HepG2 (cell line): ENCODE results near the gene RPS28. TPM values are rescaled to one million over a fixed set of nuclear protein-coding genes. Genes with fewer than 3 reads are reported as not detected.

Experiments used
- CENPBD1 ChIP-seq: sonication (generic); formaldehyde crosslinking; IDR thresholded peaks from 2 replicates; pipeline ENCODE4 v1.8.0; 2022; ENCODE audit warnings: missing genetic modification reagents, low read depth, mild to moderate bottlenecking, borderline replicate concordance
- CREM ChIP-seq, 2 experiments: sonication (generic) in 1 of 2; formaldehyde crosslinking in 1 of 2; IDR thresholded peaks; 2 replicates each; pipeline versions ENCODE4 v1.4.0 to v1.6.1; 2016 to 2020; ENCODE audit warnings: antibody characterized with exemption in 1 of 2, mild to moderate bottlenecking in 1 of 2, missing genetic modification reagents in 1 of 2
- DMTF1 ChIP-seq: sonication (generic); formaldehyde crosslinking; IDR thresholded peaks from 2 replicates; pipeline ENCODE4 v1.4.0; 2020; ENCODE audit warnings: mild to moderate bottlenecking, missing genetic modification reagents
- FOXK1 ChIP-seq: sonication (generic); formaldehyde crosslinking; IDR thresholded peaks from 2 replicates; pipeline ENCODE4 v1.4.0; 2020; ENCODE audit warnings: low read depth, missing genetic modification reagents, borderline replicate concordance
- HMG20B ChIP-seq: conservative IDR thresholded peaks from 2 replicates; pipeline ENCODE4 v1.6.1; 2016; ENCODE audit warnings: missing genetic modification reagents, missing compliant biosample characterization
- HOXD1 ChIP-seq: sonication (generic); formaldehyde crosslinking; IDR thresholded peaks from 2 replicates; pipeline ENCODE4 v1.5.0; 2020; ENCODE audit warnings: missing genetic modification reagents
- KDM3A ChIP-seq: IDR thresholded peaks from 2 replicates; pipeline ENCODE4 v1.6.1; 2018; ENCODE audit warnings: low read depth, missing compliant biosample characterization
- NCOA2 ChIP-seq: sonication (generic); formaldehyde crosslinking; IDR thresholded peaks from 2 replicates; pipeline ENCODE4 v1.8.0; 2022; ENCODE audit warnings: inconsistent platforms
- RBFOX2 ChIP-seq: fragments of 200-400 bp; formaldehyde crosslinking; IDR thresholded peaks from 2 replicates; pipeline ENCODE4 v1.6.1; 2017; ENCODE audit warnings: low read depth, mild to moderate bottlenecking, low read length
- SIN3B ChIP-seq: fragments of 150-350 bp; IDR thresholded peaks from 2 replicates; pipeline ENCODE4 v1.6.1; 2014; ENCODE audit warnings: low read length
- STAG1 ChIP-seq: sonication (generic); formaldehyde crosslinking; IDR thresholded peaks from 2 replicates; pipeline ENCODE4 v1.4.0; 2020; ENCODE audit warnings: missing genetic modification reagents
- TAF15 ChIP-seq: fragments of 200-400 bp; formaldehyde crosslinking; IDR thresholded peaks from one replicate; pipeline ENCODE4 v1.6.1; 2018; ENCODE audit warnings: mild to moderate bottlenecking, low read depth, low read length; ENCODE audit not compliant: poor library complexity, severe bottlenecking
- ZFX ChIP-seq: sonication (generic); formaldehyde crosslinking; IDR thresholded peaks from 2 replicates; pipeline ENCODE4 v1.4.0; 2020; ENCODE audit warnings: mild to moderate bottlenecking, low read depth, missing genetic modification reagents, moderate library complexity
- ZNF33A ChIP-seq: sonication (generic); formaldehyde crosslinking; IDR thresholded peaks from 2 replicates; pipeline ENCODE4 v1.5.1; 2020; ENCODE audit warnings: missing genetic modification reagents, mild to moderate bottlenecking, moderate library complexity, borderline replicate concordance
- ZNF576 ChIP-seq: sonication (generic); formaldehyde crosslinking; IDR thresholded peaks from 2 replicates; pipeline ENCODE4 v1.4.0; 2020; ENCODE audit warnings: mild to moderate bottlenecking, missing genetic modification reagents
- ZNF597 ChIP-seq: sonication (generic); formaldehyde crosslinking; IDR thresholded peaks from 2 replicates; pipeline ENCODE4 v1.5.0; 2020; ENCODE audit warnings: missing genetic modification reagents
- ZNF616 ChIP-seq: sonication (generic); formaldehyde crosslinking; IDR thresholded peaks from 2 replicates; pipeline ENCODE4 v1.5.0; 2020; ENCODE audit warnings: low read depth, mild to moderate bottlenecking, missing genetic modification reagents
- ZNF773 ChIP-seq: sonication (generic); formaldehyde crosslinking; IDR thresholded peaks from 2 replicates; pipeline ENCODE4 v1.4.0; 2020; ENCODE audit warnings: missing genetic modification reagents, borderline replicate concordance
- polyA plus RNA-seq, 8 experiments: library from polyadenylated mRNA; depleted of rRNA in 3 of 8; stranded (reverse) in 7 of 8; unstranded in 1 of 8; fragments of >200 nt; fragmentation: Illumina TruSeq in 4 of 8; extraction: Trizol in 4 of 8; gene quantifications; 2 replicates each; pipeline versions ENCODE4 v1.2.1 to v1.2.3, GENCODE V29; 2011 to 2016; ENCODE audit warnings: low read depth in 4 of 8, missing spikeins in 1 of 8, mixed read lengths in 1 of 8; ENCODE audit not compliant: insufficient read depth in 1 of 8
- total RNA-seq, 5 experiments: library from RNA; depleted of rRNA; stranded (reverse); fragments of >200 nt; fragmentation: Illumina TruSeq; extraction: Trizol; gene quantifications; 2 replicates each; pipeline ENCODE4 v1.2.3, GENCODE V29; 2016; ENCODE audit warnings: low read depth in 1 of 5
- TF ChIP-seq, protein P1 (sequence below): IDR thresholded peaks from 2 replicates; pipeline ENCODE4 v1.4.0; 2020; ENCODE audit warnings: mild to moderate bottlenecking, missing genetic modification reagents
- TF ChIP-seq, protein P2 (sequence below): sonication (generic); formaldehyde crosslinking; conservative IDR thresholded peaks from 2 replicates; pipeline ENCODE4 v1.8.1; 2023; ENCODE audit warnings: missing genetic modification reagents

The RPS28 gene
- total and polyA plus RNA-seq, 2 of the 13 experiments (the other 11 are each of a cell fraction or from before 2014, with no cell fraction given), result 281 to 545 TPM

DNA sequence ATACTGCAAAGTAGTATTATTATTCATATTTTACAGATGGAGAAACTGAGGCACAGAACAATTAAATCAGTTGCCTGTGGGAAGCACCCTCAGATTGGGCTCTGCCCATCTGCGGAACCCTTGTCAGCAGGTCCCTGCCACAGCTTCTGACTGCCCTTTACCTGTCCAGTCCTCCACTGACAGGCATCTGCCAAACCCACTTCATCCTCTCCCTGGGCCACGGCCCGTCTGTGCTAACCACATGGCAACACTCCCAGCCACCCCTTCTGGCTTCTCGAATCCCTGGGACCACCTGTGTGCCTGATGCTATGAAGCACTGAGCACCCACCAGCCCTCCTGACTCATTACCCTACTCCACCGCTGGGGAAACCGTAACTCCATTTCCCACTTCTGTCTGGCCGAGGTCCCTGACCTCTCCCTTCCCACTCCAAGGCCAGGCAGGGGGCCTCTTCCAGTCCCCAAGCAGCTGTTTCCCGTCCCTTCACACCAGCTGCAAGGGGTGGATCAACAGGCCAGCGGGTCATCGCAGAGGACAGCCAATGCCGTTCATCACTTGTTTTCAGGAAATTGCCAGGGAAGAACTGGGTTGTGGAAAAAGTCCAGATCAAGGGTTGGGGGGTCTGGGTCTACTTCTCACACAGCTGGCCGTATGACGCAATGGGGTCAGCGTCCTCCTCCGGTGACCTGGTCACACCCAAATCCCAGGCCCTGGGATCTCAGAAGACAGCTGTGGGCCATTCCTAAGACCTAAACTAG is 19.2 kb downstream of the RPS28 start (continued):
- TF ChIP-seq DMTF1 (CRISPR knock-in tag) (no peak), TAF15 (no peak), CREM (IDR thresholded peaks at IDR 0.05) (no peak), CREM (CRISPR knock-in tag; IDR thresholded peaks at IDR 0.05) (no peak), SIN3B (no peak), ZNF773 (CRISPR knock-in tag) (no peak), ZNF576 (CRISPR knock-in tag) (no peak), ZFX (CRISPR knock-in tag) (0 out of 2 replicates have a peak, but pooled peaks have one; percentile 29), CENPBD1 (CRISPR knock-in tag) (no peak), STAG1 (CRISPR knock-in tag) (peak; percentile 25; the same call in 1 of the 2 replicates), NCOA2 (CRISPR knock-in tag) (no peak), HMG20B (no peak), KDM3A (CRISPR knock-in tag) (no peak), FOXK1 (CRISPR knock-in tag) (no peak), HOXD1 (CRISPR knock-in tag) (no peak), ZNF616 (no peak), ZNF597 (CRISPR knock-in tag) (no peak), RBFOX2 (no peak), ZNF33A (CRISPR knock-in tag) (no peak)
- TF ChIP-seq, protein P1, sequence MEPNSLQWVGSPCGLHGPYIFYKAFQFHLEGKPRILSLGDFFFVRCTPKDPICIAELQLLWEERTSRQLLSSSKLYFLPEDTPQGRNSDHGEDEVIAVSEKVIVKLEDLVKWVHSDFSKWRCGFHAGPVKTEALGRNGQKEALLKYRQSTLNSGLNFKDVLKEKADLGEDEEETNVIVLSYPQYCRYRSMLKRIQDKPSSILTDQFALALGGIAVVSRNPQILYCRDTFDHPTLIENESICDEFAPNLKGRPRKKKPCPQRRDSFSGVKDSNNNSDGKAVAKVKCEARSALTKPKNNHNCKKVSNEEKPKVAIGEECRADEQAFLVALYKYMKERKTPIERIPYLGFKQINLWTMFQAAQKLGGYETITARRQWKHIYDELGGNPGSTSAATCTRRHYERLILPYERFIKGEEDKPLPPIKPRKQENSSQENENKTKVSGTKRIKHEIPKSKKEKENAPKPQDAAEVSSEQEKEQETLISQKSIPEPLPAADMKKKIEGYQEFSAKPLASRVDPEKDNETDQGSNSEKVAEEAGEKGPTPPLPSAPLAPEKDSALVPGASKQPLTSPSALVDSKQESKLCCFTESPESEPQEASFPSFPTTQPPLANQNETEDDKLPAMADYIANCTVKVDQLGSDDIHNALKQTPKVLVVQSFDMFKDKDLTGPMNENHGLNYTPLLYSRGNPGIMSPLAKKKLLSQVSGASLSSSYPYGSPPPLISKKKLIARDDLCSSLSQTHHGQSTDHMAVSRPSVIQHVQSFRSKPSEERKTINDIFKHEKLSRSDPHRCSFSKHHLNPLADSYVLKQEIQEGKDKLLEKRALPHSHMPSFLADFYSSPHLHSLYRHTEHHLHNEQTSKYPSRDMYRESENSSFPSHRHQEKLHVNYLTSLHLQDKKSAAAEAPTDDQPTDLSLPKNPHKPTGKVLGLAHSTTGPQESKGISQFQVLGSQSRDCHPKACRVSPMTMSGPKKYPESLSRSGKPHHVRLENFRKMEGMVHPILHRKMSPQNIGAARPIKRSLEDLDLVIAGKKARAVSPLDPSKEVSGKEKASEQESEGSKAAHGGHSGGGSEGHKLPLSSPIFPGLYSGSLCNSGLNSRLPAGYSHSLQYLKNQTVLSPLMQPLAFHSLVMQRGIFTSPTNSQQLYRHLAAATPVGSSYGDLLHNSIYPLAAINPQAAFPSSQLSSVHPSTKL, result peak; percentile 34; the same call in 1 of the 2 replicates
- TF ChIP-seq, protein P2, sequence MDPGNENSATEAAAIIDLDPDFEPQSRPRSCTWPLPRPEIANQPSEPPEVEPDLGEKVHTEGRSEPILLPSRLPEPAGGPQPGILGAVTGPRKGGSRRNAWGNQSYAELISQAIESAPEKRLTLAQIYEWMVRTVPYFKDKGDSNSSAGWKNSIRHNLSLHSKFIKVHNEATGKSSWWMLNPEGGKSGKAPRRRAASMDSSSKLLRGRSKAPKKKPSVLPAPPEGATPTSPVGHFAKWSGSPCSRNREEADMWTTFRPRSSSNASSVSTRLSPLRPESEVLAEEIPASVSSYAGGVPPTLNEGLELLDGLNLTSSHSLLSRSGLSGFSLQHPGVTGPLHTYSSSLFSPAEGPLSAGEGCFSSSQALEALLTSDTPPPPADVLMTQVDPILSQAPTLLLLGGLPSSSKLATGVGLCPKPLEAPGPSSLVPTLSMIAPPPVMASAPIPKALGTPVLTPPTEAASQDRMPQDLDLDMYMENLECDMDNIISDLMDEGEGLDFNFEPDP (CRISPR knock-in tag), result no peak
